Cardiac septum (tissue), 1 donor: ENCODE data around the gene DPEP1. TPM values are rescaled to one million over a fixed set of nuclear protein-coding genes. Genes with fewer than 3 reads are reported as not detected.
"Not testable (repeated sequence)": the region's sequence is repeated elsewhere in the genome, so short reads cannot be mapped to it uniquely, and the experiment has no call there.

Source experiments
- DNase-seq: peaks from one replicate; pipeline ENCODE4 v3.0.0-alpha.2; 2020; ENCODE audit warnings: low spot score
- intact Hi-C: fragments of 100-400 bp; cut with DNase I; formaldehyde crosslinking; loops from one replicate; pipeline ENCODE4 v1.14.0; 2022
- total RNA-seq: library from RNA; stranded (reverse); fragmentation: NEBNext Ultra II Directional; extraction: Animal tissue kit (Norgen Biotek cat#: 25700); gene quantifications from one replicate; pipeline ENCODE4 v1.2.1, GENCODE V29; 2021
- donor health status: DM: no; HTN: no; CAD: no.

Gene DPEP1
- total RNA-seq, 1 donor from 2014 or later, result not detected

DNA sequence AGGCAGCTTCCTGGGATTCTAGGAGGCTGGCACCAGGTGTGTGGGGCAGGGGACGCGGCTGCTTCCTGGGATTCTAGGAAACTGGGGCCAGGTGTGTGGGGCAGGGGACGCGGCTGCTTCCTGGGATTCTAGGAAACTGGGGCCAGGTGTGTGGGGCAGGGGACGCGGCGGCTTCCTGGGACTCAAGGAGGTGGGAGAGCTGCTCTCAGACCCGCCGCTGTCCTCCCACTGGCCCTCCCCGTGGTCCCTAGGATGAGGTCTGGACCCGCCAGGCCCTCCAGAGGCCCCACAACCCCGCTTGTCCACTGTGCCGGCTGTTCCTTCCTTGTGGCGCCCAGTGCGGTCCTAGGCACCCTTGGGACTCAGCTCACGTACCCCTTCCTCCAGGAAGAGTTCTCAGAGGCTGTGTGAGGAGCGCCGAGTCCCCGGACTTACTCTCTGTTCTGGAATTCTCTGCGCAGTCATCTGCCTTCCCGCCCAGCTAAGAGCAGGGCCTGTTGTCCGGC, 565 bp downstream of the DPEP1 start:
- intact Hi-C loops, result no loop called here

DNA sequence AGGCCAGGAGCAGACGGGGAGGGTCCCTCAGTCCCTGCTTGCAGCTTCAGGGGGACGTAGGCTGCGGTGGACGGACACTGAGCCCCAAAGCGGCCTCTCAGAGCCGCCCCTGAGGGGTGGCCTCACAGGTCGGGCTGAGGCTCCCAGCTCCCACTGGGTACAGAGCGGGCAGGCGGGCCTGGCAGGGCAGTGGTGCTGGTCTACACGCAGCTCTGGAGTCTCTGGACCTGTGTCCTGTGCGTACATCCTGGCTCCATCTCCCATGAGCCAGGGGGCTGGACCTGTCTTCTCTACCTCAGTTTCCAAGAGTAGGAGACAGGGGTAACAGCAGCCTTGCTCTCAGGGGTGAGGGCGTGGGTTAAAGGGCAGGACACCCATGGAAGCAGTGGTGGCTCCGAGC, 1.7 kb downstream of the DPEP1 start:
- DNase-seq, result no peak
- intact Hi-C loops, result no loop called here

More for the DNA sequence above, 565 bp downstream of the DPEP1 start:
- DNase-seq, result no peak

DNA sequence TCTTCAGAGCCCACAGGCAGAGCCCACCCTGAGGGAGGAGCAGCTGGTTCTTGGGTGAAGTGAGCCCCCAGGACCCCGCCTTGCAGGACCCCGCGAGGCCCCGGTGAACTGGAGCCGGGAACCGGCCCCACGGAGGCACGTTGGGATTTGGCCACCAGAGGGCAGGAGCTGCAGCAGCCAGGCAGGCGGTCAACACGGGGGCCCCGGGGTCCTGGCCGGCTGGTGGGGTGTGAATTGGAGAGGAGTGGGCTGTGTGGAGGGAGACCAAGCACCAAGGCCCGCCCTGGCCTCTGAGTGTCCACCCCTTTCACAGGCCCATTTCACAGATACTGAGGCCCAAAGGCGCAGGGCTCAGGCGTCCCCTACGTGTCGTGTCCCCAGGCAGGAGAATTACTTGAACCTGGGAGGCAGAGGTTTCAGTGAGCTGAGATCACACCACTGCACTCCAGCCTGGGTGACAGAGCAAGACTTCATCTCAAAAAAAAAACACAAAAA, 2.2 kb downstream of the DPEP1 start:
- no peak for DNase-seq
- intact Hi-C loops, result no loop called here

DNA sequence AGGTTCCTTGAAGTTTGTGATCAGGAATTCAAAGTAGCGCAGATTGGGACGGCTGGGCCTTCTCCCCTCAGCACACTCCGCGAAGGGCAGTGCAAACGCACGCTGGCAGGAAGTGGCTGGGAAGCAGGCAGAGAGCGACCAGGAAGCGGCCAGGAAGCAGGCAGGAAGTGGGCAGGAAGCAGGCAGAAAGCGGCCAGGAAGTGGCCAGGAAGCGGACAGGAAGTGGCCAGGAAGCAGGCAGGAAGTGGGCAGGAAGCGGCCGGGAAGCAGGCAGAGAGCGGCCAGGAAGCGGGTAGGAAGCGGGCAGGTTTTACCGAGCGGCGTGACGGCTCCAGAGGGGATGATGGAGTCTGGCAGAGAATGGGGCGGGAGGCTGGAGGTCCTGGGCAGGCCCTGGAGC, 3.2 kb downstream of the DPEP1 start:
- no peak for DNase-seq
- intact Hi-C loops, result no loop called here

DNA sequence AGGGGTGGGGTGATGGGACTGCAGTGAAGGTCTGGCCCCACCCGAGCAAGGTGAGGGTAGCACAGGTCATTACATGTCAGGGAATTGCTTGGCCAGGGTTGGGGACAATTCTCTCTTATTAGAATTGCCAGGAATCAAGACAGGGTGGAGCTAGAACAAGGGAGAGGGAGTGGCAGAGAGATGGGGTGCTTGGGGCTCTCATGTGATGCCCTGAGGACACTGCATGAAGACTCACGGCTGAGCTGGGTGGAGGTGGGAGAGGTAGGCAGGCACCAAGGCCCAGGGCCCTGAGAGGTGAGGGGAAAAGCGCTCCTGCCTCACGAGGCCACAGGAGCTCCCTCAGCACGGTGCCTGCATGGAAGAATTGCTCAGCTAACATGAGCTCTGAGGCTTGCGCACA, 3.6 kb downstream of the DPEP1 start:
- DNase-seq, result no peak
- intact Hi-C loops, result no loop called here

DNA sequence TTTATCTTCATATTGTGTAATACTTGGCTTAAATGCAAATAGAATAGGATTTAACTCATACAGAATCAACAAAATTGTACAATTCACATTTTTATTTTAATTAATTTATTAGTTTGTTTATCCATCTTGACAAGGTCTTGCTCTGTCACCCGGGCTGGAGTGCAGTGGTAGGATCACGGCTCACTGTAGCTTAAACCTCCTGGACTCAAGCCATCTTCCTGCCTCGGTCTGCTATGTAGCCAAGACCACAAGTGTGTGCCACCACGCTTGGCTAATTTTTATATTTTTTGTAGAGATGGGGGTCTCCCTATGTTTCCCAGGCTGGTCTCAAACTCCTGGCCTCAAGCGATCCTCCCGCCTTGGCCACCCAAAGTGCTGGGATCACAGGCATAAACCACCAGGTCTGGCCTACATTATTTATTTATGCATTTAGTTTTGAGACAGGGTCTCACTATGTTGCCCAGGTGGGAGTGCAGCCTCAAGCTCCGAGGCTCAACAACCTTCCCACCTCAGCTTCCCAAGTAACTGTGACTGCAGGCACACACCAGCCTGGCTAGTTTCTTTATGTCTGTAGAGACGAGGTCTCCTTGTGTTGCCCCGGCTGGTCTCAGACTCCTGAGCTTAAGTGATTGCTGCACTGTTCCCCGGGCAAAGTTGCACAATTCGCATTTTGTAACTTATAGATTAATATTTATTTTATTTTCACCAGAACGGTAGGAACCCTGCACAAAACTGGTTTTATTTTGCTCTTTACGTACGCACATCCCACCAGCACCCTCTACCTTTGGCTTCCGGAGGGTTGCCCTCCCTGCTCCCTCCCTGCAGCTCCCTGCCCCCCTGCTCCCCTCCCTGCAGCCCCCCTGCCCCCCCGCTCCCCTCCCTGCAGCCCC, 4.9 kb downstream of the DPEP1 start:
- intact Hi-C loops, result no loop called here
- no peak for DNase-seq

DNA sequence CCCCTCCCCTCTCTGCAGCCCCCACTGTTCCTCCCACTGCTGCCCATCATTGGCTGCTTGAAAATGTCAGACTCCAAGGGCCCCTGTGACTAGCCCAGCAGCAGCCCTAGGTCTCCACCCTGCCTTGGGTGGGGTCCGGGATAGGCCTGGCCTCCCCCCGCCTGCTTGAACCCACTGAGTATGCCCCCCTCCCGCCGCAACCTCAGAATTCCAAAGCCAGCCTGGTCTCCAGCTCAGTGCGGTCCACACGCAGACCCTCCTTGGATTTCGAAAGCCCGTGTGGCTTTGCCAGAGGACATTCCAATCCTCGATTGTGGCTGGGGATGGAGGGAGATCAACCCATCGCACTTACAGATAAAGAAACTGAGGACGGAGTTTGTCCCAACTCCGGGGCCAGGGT, 6.4 kb downstream of the DPEP1 start:
- intact Hi-C loops, result no loop called here

DNA sequence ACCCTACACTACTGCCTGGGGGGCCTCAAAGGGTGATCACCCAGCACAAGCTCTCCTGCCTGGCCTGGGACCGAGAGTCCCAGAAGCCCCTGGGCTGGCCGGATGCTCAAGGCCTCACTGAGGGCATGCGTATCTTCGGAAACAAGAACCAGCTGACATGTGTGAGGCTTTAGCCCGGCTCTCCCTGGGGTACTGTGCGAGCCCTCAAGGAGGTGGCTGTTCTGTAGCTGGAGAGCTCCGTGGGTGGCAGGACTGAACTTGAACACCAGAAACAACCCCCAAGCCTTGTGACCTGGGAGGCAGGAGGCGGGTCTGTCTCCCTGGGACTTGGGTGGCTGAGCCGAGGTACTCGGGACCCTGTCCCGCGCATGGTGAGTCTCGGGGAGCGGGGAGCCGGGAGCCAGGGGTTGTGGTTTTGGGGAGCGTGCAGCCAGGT, 7.0 kb downstream of the DPEP1 start:
- intact Hi-C loops, result no loop called here
- DNase-seq, result no peak

More for the DNA sequence above, 6.4 kb downstream of the DPEP1 start:
- DNase-seq, result no peak

DNA sequence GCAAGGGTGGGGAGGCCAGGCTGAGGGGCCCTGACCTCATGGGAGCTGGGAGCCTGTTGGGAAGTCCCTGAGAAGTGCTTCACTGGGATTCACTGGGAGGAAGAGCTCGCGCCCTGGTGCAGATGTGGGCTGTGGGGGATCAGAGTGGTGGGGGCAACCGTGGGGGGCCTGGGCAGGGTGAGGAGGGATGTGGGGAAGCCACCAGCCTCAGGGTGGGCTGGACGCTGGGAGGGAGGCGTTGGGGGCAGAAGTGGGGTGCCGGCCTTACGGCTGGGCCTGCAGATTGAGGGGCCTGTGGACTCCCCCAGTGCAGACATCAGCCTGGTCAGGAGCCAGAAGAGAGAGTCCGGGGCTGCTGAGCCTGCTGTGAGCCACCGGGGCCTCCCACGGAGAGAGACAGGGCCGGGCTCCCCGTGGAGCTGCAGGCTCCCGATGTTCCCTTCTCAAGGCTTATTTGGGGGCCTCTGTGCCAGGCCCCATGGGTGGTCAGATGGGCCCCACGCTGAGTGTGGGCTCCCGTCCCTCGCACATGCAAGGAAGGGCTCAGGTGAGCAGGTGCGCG, 7.8 kb downstream of the DPEP1 start:
- intact Hi-C loops, result no loop called here

DNA sequence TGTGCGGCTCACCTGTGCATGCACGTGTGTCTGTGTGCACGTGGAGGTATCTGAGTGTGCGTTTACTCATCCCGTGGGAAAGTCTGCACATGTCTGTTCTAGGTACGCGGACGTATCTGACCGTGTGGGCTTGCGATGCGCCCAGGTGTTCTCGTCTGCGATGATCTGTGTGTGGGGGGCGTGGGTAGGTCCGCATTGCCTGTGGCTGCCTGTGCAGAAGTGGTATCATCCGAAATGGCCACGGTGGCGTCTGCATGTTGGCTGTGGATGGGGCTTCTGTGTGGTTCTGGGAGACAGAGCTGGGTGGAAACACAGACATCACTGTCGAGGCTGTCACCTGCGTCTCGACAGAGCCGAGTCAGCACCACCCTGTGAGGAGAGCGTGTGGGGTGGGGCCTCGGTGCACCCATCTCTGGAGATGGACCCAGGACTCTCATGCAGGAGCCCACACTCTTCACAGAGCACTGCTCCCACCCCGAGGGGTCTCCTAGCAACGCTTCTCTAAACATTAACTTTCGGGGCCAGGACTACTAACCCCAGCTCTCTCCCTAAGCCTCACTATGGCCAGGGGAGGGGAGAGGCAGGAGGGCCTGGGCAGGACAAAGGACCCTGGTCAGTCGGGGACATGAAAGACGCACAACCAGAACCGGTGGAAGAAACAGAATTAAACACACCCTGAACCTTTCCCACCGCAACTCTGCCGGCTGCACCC, 8.4 kb downstream of the DPEP1 start:
- intact Hi-C loops, result no loop called here
- no peak for DNase-seq

More for the DNA sequence above, 7.8 kb downstream of the DPEP1 start:
- no peak for DNase-seq

DNA sequence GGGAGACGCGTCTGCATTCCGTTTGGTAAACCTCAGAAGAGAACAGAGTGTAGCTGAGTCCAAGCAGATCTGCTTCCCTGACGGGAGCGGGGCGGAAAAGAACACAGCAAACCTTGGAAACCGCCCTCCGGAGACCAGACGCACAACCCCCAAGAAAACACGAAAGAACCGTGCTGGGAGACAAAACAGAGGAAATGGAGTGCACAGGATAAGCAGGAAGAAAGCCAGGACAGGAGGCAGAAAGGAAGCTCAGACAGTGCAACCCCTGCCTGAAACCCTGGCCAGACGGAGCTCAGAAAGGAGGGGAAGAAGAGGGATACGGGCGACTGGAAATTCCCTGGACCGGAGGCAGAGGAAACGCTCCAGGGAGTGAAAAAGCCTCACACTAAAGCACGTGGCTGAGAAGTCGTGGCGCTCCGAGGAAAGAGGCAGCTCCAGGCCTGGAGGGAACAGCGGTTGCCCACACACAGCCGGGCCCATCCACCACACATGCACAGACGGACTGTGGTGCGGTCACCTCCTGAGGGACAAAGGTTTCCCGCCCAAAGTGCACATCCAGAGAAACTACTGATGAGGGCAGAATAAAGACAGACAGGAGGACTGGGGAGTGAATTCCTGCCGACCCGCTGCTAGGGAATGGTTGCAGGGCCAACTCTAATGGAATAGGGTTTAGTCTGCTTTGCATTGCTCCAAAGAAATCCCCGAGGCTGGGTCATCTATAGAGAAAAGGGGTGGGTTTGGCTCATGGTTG, 10.2 kb downstream of the DPEP1 start:
- intact Hi-C loops, result no loop called here
- no peak for DNase-seq

DNA sequence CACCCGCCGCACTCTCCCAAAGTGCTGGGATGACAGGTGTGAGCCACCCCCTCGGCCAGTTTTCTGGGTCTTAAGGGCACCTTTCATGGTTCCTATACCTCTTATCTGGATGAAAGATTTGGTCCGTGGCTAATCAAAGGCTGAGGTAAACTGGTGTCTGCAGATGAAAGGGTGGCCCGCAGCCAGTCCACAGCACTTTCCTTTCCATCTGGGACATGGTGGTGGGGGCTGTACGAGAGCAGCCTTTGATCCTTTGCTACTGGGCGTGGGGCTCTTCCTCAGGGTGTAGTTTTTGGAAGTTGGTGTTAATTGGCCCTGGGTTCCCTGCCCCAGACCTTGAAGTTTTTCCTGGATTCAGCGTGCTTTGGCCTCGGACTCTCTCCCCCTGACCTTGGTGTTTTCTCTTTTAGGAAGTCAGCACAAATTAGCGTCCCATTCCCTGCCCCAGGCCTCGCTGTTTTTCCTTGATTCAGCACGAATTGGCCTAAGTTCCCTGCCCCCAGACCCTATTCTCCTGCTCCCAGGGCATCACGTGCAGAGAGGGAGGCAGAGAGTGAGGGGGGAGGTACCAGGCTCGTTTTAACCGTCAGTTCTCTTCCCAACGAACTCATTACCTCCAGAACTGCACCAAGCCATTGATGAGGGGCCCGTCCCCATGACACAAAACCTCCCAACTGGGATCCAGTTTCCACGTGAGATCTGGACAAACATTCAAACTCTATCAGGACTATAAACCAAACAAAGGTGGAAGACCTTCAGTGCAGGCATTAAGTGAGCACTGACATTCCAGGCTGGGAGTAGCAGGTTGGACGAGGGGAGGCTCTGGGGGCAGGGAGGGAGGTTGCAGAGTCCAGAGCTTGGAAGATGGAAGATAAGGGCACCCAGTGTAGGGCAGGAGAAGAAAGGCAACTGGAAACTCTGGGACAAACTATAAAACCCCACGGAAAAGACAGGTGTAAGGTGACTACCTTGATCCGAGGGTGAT, 11.6 kb downstream of the DPEP1 start:
- intact Hi-C loops, result no loop called here
- DNase-seq, result no peak

DNA sequence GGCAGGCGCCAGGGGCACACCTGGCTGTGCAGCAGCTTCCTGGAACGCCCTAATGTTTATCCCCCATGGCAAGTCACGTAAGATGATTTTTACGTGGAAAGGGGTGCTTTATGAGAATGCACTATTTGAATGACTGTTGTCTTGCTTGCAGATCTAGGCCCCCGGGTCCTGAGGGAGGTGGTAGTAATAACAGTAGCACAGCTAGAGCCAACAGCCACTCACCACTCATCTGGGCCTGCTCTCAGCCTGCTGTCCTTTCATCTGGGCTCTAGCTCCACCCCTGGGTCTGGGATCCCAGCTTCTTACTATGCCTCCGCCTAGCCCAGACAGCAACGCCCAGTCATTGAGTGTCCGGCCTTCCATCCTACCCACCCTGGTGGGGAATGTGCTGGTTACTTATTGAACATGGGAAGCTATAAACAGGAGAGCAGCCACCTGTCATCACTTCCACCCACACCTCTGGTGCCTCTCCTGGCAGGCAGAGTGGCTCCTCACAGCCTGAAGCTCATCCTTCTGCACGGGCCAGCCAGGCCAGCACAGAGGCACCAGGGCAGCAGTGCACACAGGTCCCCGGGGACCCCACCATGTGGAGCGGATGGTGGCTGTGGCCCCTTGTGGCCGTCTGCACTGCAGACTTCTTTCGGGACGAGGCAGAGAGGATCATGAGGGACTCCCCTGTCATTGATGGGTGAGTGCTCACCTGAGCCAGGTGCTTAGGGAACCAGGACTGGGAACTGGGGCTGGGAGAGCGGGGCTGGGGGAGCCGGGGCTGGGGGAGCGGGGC, 16.6 kb downstream of the DPEP1 start:
- intact Hi-C loops, result no loop called here
- no peak for DNase-seq

DNA sequence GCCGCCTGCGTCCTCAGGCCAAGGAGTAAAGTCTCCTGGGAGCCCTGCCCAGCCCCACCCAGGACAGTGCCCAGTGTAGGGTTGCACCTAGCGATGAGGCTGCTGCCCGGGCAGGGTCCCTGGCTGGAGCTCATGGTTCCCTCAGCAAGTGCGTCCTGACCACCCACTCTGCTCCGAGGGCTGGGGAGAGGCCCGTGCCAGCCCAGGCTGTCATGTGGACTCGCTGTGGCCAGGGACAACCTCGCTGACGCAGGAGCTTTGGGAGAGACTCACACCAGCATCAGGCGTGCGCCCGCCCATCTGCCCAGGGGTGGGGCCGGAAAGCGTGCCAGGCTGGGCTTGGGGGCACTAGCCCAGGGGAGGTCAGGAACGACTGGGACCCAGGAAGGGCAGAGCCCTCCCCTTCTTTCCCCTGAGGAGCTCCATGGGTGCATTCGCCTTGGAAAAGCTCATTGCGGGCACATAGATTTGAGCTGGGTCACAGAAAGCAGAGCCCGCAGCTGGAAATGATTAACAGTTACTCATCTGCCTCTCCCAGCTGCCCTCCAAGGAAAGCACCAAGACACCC, 19.7 kb downstream of the DPEP1 start:
- intact Hi-C loops, result no loop called here
- DNase-seq, result no peak

DNA sequence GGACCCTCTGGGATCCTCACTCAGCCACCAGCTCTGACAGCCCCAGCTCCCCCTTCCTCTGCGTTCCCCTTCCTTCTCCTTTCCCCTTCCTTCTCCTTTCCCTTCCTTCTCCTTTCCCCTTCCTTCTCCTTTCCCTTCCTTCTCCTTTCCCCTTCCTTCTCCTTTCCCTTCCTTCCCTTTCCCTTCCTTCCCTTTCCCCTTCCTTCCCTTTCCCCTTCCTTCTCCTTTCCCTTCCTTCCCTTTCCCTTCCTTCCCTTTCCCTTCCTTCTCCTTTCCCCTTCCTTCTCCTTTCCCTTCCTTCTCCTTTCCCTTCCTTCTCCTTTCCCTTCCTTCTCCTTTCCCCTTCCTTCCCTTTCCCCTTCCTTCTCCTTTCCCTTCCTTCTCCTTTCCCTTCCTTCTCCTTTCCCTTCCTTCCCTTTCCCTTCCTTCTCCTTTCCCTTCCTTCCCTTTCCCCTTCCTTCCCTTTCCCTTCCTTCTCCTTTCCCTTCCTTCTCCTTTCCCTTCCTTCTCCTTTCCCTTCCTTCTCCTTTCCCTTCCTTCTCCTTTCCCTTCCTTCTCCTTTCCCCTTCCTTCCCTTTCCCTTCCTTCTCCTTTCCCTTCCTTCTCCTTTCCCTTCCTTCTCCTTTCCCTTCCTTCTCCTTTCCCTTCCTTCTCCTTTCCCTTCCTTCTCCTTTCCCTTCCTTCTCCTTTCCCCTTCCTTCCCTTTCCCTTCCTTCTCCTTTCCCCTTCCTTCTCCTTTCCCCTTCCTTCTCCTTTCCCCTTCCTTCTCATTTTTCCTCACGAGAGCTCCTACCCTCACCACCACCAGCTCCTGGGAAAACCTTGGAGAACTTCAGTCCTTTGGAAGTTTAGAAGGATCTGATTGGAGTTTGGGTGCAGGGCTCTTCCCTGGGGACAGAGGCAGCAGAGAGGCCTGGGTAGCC, 21.3 kb downstream of the DPEP1 start:
- intact Hi-C loops, DNase-seq: not testable (repeated sequence)

DNA sequence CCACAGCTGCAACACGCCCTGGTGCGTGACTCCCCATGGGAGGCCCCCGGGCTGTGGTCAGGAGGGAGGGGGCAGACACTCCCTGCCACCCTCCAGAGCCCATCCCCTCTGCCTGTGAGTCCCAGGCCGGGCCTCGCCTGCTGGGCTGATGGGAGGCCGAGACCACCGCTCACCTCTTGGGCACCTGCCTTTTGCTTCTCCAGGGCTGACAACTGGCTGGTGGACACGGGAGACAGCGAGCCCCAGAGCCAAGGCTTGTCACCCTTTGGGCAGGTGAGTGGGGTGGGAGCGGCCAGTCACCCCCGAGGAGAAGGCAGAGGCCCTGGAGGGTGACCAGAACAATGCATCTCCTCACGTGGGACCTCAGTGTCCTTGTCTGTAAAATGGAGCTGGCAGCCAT, 23.2 kb downstream of the DPEP1 start:
- no peak for DNase-seq
- intact Hi-C loops, result no loop called here
